Measurements from ENCODE around the gene RETN. TPM values are rescaled to one million over a fixed set of nuclear protein-coding genes. Genes with fewer than 3 reads are reported as not detected.

RETN gene
- total and polyA plus RNA-seq, 2 experiments from 2014 or later, result not detected

DNA sequence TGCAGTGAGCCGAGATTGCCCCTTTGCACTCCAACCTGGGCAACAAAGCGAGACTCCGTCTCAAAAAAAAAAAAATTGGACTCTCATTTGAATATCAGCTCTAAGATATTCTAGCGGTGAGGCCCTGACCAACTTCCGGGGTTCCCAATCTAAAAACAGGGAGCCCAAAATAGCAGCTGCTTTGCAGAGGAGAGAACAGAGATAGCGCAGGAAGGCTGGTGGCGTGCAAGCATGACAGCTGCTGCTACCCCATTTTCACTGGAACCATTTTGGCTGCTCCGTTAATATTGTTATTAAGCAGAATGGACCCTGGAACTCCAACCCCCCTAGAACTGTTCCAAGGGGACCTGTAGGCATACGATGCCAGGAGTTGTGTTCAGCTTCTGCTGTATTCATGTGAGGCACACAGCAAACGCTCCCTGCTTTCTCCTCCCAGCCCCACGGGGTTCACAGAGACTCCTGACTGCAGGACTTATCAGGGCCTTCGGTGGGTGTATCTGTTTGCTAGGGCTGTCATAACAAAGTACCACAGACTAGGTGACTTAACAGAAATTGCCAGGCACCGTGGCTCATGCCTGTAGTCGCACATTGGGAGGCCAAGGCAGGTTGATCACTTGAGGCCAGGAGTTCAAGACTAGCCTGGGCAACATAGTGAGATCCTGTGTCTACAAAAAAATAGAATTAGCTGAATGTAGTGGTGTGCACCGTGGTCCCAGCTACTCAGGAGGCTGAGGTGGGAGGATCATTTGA lies 20.4 kb upstream of the RETN start:
- no peaks in the 10 kb centered on the region for H3K9me3 ChIP-seq (ENCODE audit: low read depth)
- H3K27me3 ChIP-seq, result peaks cover 17% of the 10 kb centered on the region
- no peaks in the 10 kb centered on the region for H3K4me1 ChIP-seq (ENCODE audit: low read depth)
- no peak overlapping the region for H3K4me3 ChIP-seq
- no peak for DNase-seq (ENCODE audit: low read depth in 1 of 2, low spot score in 1 of 2)
- H3K36me3 ChIP-seq, result no peaks in the 10 kb centered on the region
- TF ChIP-seq, protein P1, sequence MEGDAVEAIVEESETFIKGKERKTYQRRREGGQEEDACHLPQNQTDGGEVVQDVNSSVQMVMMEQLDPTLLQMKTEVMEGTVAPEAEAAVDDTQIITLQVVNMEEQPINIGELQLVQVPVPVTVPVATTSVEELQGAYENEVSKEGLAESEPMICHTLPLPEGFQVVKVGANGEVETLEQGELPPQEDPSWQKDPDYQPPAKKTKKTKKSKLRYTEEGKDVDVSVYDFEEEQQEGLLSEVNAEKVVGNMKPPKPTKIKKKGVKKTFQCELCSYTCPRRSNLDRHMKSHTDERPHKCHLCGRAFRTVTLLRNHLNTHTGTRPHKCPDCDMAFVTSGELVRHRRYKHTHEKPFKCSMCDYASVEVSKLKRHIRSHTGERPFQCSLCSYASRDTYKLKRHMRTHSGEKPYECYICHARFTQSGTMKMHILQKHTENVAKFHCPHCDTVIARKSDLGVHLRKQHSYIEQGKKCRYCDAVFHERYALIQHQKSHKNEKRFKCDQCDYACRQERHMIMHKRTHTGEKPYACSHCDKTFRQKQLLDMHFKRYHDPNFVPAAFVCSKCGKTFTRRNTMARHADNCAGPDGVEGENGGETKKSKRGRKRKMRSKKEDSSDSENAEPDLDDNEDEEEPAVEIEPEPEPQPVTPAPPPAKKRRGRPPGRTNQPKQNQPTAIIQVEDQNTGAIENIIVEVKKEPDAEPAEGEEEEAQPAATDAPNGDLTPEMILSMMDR (IDR thresholded peaks at IDR 0.05; ENCODE audit: low read depth, low read length), result no peak
- H3K27ac ChIP-seq, result no peak overlapping the region

DNA sequence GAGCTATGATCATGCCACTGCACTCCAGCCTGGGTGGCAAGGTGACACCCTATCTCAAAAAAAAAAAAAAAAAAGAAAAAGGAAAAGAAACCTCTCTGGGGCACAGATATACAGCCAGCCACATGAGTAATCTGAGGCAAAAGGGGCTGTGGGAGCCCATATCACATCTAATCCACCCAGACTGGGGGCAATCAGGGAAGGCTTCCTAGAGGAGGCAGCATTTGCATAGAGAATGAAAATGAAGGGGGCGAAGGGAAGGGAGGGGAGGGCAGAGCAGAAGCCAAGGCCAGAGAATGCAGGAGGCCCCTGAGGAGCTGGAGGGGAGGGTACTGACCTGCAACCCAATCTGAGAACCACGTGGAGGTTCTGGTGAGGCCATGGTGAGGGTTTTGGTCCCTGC lies 18.7 kb upstream of the RETN start:
- TF ChIP-seq, protein P1 (IDR thresholded peaks at IDR 0.05; ENCODE audit: low read depth, low read length), result no peak
- Histone ChIP-seq H3K27ac (no peak overlapping the region), H3K27me3 (peaks cover 28% of the 10 kb centered on the region), H3K9me3 (ENCODE audit: low read depth) (no peaks in the 10 kb centered on the region), H3K4me1 (ENCODE audit: low read depth) (no peaks in the 10 kb centered on the region), H3K4me3 (no peak overlapping the region), H3K36me3 (no peaks in the 10 kb centered on the region)
- no peak for DNase-seq (ENCODE audit: low read depth in 1 of 2, low spot score in 1 of 2)

DNA sequence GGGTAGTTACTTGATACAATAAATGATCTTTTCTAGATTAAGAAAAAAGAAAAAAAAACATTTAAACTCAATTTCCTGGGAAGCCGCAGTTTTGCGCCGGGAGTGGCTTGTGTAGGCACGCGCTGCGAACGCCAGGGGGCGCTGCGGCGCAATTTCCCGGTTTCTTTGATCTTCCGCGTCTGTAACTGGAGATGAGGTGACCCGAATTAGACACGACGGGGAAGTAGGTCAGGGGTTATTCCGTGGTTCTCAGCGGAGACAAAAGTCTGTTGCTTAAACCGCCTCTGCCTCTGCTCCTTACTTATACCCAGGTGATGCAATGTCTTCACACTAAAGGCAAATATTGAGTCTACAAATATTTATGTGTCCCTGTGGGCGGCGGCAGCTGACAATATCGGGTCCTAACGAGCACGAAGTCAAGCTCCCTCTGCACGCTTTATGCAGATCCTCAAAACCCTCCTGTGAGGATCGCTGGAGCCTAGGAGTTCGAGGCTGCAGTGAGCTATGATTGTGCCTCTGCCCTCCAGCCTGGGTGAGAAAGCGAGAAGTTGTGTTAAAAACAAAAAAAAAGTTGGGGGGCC lies 16.7 kb upstream of the RETN start:
- no peaks in the 10 kb centered on the region for H3K9me3 ChIP-seq (ENCODE audit: low read depth)
- H3K36me3 ChIP-seq, result no peaks in the 10 kb centered on the region
- H3K27ac ChIP-seq, result no peak overlapping the region
- DNase-seq (ENCODE audit: low read depth in 1 of 2, low spot score in 1 of 2), result peak; percentile 83 to 85
- H3K4me3 ChIP-seq, result no peak overlapping the region
- H3K27me3 ChIP-seq, result peaks cover 34% of the 10 kb centered on the region
- H3K4me1 ChIP-seq (ENCODE audit: low read depth), result no peaks in the 10 kb centered on the region
- TF ChIP-seq, protein P1 (IDR thresholded peaks at IDR 0.05; ENCODE audit: low read depth, low read length), result peak; percentile 95

DNA sequence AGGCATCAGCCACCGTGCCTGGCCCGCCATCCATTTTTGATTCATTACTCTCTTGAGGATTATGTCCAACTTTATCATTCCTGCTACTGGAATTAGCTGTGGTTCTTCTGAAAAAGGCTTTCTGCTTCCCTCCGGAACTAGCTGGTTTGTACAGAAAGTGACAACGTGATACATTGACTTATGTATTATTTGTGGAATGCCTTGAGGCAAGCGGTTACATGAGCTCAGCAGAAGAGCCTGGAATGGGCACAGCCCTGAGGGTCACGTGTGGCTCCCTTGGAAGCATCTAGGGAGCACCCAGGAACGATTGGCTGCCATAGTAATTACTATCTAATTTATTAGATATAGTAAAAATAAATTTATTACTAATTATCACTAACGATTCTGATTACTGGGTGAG lies 14.4 kb upstream of the RETN start:
- DNase-seq (ENCODE audit: low read depth in 1 of 2, low spot score in 1 of 2), result no peak
- Histone ChIP-seq H3K9me3 (ENCODE audit: low read depth) (no peaks in the 10 kb centered on the region), H3K4me1 (ENCODE audit: low read depth) (no peaks in the 10 kb centered on the region), H3K27me3 (peaks cover 34% of the 10 kb centered on the region), H3K4me3 (no peak overlapping the region), H3K36me3 (no peaks in the 10 kb centered on the region), H3K27ac (no peak overlapping the region)
- TF ChIP-seq, protein P1 (IDR thresholded peaks at IDR 0.05; ENCODE audit: low read depth, low read length), result no peak

DNA sequence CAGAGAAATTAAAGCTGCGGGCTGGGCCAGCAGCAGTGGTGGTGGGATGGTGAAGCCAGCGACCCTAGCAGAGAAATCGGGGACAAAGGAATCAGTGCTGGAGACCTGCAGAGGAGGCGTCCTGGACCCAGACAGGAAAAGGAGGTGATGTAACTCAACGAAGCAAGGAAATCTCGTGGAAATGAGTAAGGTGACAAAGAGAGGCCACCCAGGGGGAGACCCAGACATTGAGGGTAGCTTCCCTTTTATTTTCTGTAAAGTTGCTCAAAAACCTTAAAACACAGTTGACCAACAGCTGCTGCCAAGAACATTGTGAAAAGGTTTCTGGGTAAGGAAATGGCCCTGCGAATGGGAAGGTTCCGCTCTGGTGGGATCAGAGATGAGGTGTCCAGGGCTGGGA lies 13.3 kb upstream of the RETN start:
- H3K27ac ChIP-seq, result no peak overlapping the region
- DNase-seq (ENCODE audit: low read depth in 1 of 2, low spot score in 1 of 2), result no peak
- H3K36me3 ChIP-seq, result no peaks in the 10 kb centered on the region
- peaks cover 30% of the 10 kb centered on the region for H3K27me3 ChIP-seq
- TF ChIP-seq, protein P1 (IDR thresholded peaks at IDR 0.05; ENCODE audit: low read depth, low read length), result no peak
- H3K4me1 ChIP-seq (ENCODE audit: low read depth), result no peaks in the 10 kb centered on the region
- no peak overlapping the region for H3K4me3 ChIP-seq
- H3K9me3 ChIP-seq (ENCODE audit: low read depth), result no peaks in the 10 kb centered on the region

Data from cardiac muscle cell (in vitro differentiated cells and primary cell).